Liver (tissue), 9 donors: ENCODE data around the gene EBF3. TPM values are rescaled to one million over a fixed set of nuclear protein-coding genes. Genes with fewer than 3 reads are reported as not detected.

Experiments used
- DNase-seq: peaks from one replicate; pipeline ENCODE4 v3.0.0-alpha.2; 2017; ENCODE audit warnings: low spot score
- H3K27ac ChIP-seq, 2 donors: one replicate each; pipeline ENCODE4 v1.7.0; 2013; ENCODE audit warnings: inconsistent platforms in 2 of 2, low read length in 2 of 2, control low read depth in 1 of 2, low read depth in 1 of 2, mild to moderate bottlenecking in 1 of 2
- H3K27me3 ChIP-seq, 4 donors: one replicate each; pipeline versions ENCODE4 v1.6.1 to v1.7.0; 2013; ENCODE audit warnings: low read length in 3 of 4, inconsistent platforms in 1 of 4, mild to moderate bottlenecking in 1 of 4, moderate library complexity in 1 of 4; ENCODE audit not compliant: control insufficient read depth in 4 of 4, insufficient read depth in 4 of 4
- H3K36me3 ChIP-seq, 4 donors: one replicate each; pipeline versions ENCODE4 v1.6.1 to v1.7.0; 2013; ENCODE audit warnings: low read length in 3 of 4, mild to moderate bottlenecking in 3 of 4, low read depth in 1 of 4, moderate library complexity in 1 of 4; ENCODE audit not compliant: control insufficient read depth in 4 of 4, insufficient read depth in 3 of 4
- H3K4me1 ChIP-seq, 4 donors: one replicate each; pipeline versions ENCODE4 v1.6.1 to v1.7.0; 2013; ENCODE audit warnings: low read length in 3 of 4, mild to moderate bottlenecking in 3 of 4, moderate library complexity in 1 of 4; ENCODE audit not compliant: control insufficient read depth in 4 of 4, insufficient read depth in 4 of 4
- H3K4me3 ChIP-seq, 3 donors: one replicate each; pipeline versions ENCODE4 v1.6.1 to v1.7.0; 2013; ENCODE audit warnings: low read length in 3 of 3, control low read depth in 1 of 3, low read depth in 1 of 3, mild to moderate bottlenecking in 1 of 3
- H3K9ac ChIP-seq, 2 donors: one replicate each; pipeline ENCODE4 v1.7.0; 2013; ENCODE audit warnings: low read length in 2 of 2, mild to moderate bottlenecking in 2 of 2, moderate library complexity in 2 of 2, control low read depth in 1 of 2, low read depth in 1 of 2
- H3K9me3 ChIP-seq, 4 donors: one replicate each; pipeline versions ENCODE4 v1.6.1 to v1.7.0; 2013; ENCODE audit warnings: low read length in 3 of 4; ENCODE audit not compliant: control insufficient read depth in 4 of 4
- CTCF ChIP-seq: fragments of 150-350 bp; IDR thresholded peaks from 2 replicates; pipeline ENCODE4 v1.5.1; 2017; ENCODE audit warnings: improper control_type of control experiment, low read depth, low read length; ENCODE audit not compliant: missing input control
- FOXA1 ChIP-seq: IDR thresholded peaks from 2 replicates; pipeline ENCODE4 v1.6.1; 2016; ENCODE audit warnings: antibody characterized with exemption
- FOXA2 ChIP-seq: IDR thresholded peaks from 2 replicates; pipeline ENCODE4 v1.6.1; 2016; ENCODE audit warnings: antibody characterized with exemption
- GABPA ChIP-seq, 2 donors: IDR thresholded peaks in 1 of 2; conservative IDR thresholded peaks in 1 of 2; 2 replicates each; pipeline ENCODE4 v1.6.1; 2016; ENCODE audit warnings: antibody characterized with exemption in 2 of 2, mild to moderate bottlenecking in 1 of 2, moderate library complexity in 1 of 2
- HNF4A ChIP-seq, 2 donors: conservative IDR thresholded peaks; 2 replicates each; pipeline ENCODE4 v1.6.1; 2016; ENCODE audit warnings: antibody characterized with exemption in 2 of 2, mild to moderate bottlenecking in 2 of 2
- HNF4G ChIP-seq: IDR thresholded peaks from 2 replicates; pipeline ENCODE4 v1.6.1; 2016; ENCODE audit warnings: antibody characterized with exemption
- JUND ChIP-seq, 2 donors: IDR thresholded peaks; 2 replicates each; pipeline ENCODE4 v1.6.1; 2016; ENCODE audit warnings: antibody characterized with exemption in 2 of 2
- NR2F2 ChIP-seq: IDR thresholded peaks from 2 replicates; pipeline ENCODE4 v1.6.1; 2016; ENCODE audit warnings: antibody characterized with exemption
- RAD21 ChIP-seq, 2 donors: IDR thresholded peaks; 2 replicates each; pipeline ENCODE4 v1.6.1; 2016; ENCODE audit warnings: antibody characterized with exemption in 2 of 2, mild to moderate bottlenecking in 2 of 2
- RXRA ChIP-seq, 2 donors: IDR thresholded peaks; 2 replicates each; pipeline ENCODE4 v1.6.1; 2017 to 2018; ENCODE audit warnings: antibody characterized with exemption in 2 of 2, mild to moderate bottlenecking in 1 of 2
- SP1 ChIP-seq: IDR thresholded peaks from 2 replicates; pipeline ENCODE4 v1.6.1; 2018; ENCODE audit warnings: antibody characterized with exemption, mild to moderate bottlenecking
- TAF1 ChIP-seq: conservative IDR thresholded peaks from 2 replicates; pipeline ENCODE4 v1.6.1; 2016; ENCODE audit warnings: antibody characterized with exemption, mild to moderate bottlenecking
- YY1 ChIP-seq: IDR thresholded peaks from 2 replicates; pipeline ENCODE4 v1.6.1; 2016; ENCODE audit warnings: antibody characterized with exemption, mild to moderate bottlenecking
- WGBS: extraction: QIAGEN DNeasy Blood & Tissue Kit; methylation state at CpG from one replicate; pipeline ENCODE4 v1.1.7; 2013; 5-methylcytosine and 5-hydroxymethylcytosine counted together
- polyA plus RNA-seq, 2 donors: library from polyadenylated mRNA; stranded (reverse) in 1 of 2; unstranded in 1 of 2; fragments of 200-250 nt in 1 of 2; fragments of >200 nt in 1 of 2; fragmentation: Nextera tagmentation in 1 of 2; extraction: Ambion mirVana in 1 of 2; gene quantifications; one replicate each; pipeline versions ENCODE4 v1.2.1 to v1.2.3, GENCODE V29; 2013 to 2015
- total RNA-seq, 2 donors: library from RNA; depleted of rRNA; stranded (reverse); fragments of >200 nt; gene quantifications; one replicate each; pipeline ENCODE4 v1.2.3, GENCODE V29; 2014
- TF ChIP-seq, protein P1 (sequence below): IDR thresholded peaks from 2 replicates; pipeline ENCODE4 v1.6.1; 2016; ENCODE audit warnings: antibody characterized with exemption
- TF ChIP-seq, protein P2 (sequence below): IDR thresholded peaks from 2 replicates; pipeline ENCODE4 v1.6.1; 2016; ENCODE audit warnings: antibody characterized with exemption, mild to moderate bottlenecking
- TF ChIP-seq, protein P3 (sequence below): IDR thresholded peaks from 2 replicates; pipeline ENCODE4 v1.6.1; 2016; ENCODE audit warnings: antibody characterized with exemption
- TF ChIP-seq, protein P4 (sequence below): IDR thresholded peaks from 2 replicates; pipeline ENCODE4 v1.6.1; 2016; ENCODE audit warnings: antibody characterized with exemption
- donor health status: healthy.
- donor health status: healthy.
- donor health status: healthy.
- donor health status: healthy.
- donor health status: healthy.

Gene EBF3
- total and polyA plus RNA-seq, 4 donors = 0.02 to 0.08 TPM; not detected in 2

- TF ChIP-seq HNF4G = no peak
- TF ChIP-seq RAD21 (IDR thresholded peaks at IDR 0.05) = no peak
- TF ChIP-seq JUND (IDR thresholded peaks at IDR 0.05) = no peak
- no peak for TF ChIP-seq TAF1
- TF ChIP-seq, protein P1, sequence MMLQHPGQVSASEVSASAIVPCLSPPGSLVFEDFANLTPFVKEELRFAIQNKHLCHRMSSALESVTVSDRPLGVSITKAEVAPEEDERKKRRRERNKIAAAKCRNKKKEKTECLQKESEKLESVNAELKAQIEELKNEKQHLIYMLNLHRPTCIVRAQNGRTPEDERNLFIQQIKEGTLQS = no peak
- no peak for TF ChIP-seq HNF4A (conservative IDR thresholded peaks at IDR 0.05)
- no peak for TF ChIP-seq RXRA (IDR thresholded peaks at IDR 0.05)
- TF ChIP-seq FOXA1 = no peak
- Histone ChIP-seq H3K9me3 (no peaks in the 10 kb centered on the region), H3K9ac (no peak overlapping the region), H3K4me1 (peaks cover 0 to 10% (median 8%) of the 10 kb centered on the region in 4 donors), H3K27me3 (no peaks in the 10 kb centered on the region), H3K27ac (no peak overlapping the region), H3K4me3 (no peak overlapping the region), H3K36me3 (no peaks in the 10 kb centered on the region)
- no peak for DNase-seq
- WGBS = 92% methylated on average over 15 of the region's 15 CpGs
These were observed 114.2 kb downstream of the EBF3 start for GRCh38 chr10:129849853-129850252.

DNA sequence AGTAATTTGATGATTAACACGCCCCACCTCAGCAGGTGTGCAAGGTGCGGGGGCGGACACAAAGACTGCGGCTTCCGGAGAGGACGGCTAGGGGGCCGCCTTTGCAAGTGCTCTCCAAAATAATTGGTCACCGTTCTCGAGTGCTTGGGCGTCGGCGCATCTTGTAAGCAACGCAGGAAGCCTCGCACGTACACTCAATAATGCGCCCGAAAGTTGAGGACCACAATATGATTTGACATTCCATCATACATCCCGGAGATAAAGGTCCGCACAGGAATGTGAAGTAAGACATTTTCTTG is 114.7 kb downstream of the EBF3 start:
- H3K36me3 ChIP-seq = no peaks in the 10 kb centered on the region
- DNase-seq = no peak
- H3K27ac ChIP-seq = no peak overlapping the region
- H3K4me1 ChIP-seq = peaks cover 0 to 10% (median 8%) of the 10 kb centered on the region in 4 donors
- H3K9ac ChIP-seq = no peak overlapping the region
- H3K9me3 ChIP-seq = no peaks in the 10 kb centered on the region
- WGBS = 93% methylated on average over 19 of the region's 19 CpGs
- H3K27me3 ChIP-seq = no peaks in the 10 kb centered on the region
- H3K4me3 ChIP-seq = no peak overlapping the region
- no peak for TF ChIP-seq HNF4A (conservative IDR thresholded peaks at IDR 0.05)
- no peak for TF ChIP-seq GABPA (IDR thresholded peaks at IDR 0.05 in 1 of 2, conservative IDR thresholded peaks at IDR 0.05 in 1 of 2)
- no peak for TF ChIP-seq RAD21 (IDR thresholded peaks at IDR 0.05)
- no peak for TF ChIP-seq CTCF
- TF ChIP-seq, protein P2, sequence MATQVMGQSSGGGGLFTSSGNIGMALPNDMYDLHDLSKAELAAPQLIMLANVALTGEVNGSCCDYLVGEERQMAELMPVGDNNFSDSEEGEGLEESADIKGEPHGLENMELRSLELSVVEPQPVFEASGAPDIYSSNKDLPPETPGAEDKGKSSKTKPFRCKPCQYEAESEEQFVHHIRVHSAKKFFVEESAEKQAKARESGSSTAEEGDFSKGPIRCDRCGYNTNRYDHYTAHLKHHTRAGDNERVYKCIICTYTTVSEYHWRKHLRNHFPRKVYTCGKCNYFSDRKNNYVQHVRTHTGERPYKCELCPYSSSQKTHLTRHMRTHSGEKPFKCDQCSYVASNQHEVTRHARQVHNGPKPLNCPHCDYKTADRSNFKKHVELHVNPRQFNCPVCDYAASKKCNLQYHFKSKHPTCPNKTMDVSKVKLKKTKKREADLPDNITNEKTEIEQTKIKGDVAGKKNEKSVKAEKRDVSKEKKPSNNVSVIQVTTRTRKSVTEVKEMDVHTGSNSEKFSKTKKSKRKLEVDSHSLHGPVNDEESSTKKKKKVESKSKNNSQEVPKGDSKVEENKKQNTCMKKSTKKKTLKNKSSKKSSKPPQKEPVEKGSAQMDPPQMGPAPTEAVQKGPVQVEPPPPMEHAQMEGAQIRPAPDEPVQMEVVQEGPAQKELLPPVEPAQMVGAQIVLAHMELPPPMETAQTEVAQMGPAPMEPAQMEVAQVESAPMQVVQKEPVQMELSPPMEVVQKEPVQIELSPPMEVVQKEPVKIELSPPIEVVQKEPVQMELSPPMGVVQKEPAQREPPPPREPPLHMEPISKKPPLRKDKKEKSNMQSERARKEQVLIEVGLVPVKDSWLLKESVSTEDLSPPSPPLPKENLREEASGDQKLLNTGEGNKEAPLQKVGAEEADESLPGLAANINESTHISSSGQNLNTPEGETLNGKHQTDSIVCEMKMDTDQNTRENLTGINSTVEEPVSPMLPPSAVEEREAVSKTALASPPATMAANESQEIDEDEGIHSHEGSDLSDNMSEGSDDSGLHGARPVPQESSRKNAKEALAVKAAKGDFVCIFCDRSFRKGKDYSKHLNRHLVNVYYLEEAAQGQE = no peak
- no peak for TF ChIP-seq NR2F2
- TF ChIP-seq FOXA2 = no peak
- no peak for TF ChIP-seq YY1
- TF ChIP-seq, protein P3, sequence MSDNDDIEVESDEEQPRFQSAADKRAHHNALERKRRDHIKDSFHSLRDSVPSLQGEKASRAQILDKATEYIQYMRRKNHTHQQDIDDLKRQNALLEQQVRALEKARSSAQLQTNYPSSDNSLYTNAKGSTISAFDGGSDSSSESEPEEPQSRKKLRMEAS = no peak
- TF ChIP-seq, protein P4, sequence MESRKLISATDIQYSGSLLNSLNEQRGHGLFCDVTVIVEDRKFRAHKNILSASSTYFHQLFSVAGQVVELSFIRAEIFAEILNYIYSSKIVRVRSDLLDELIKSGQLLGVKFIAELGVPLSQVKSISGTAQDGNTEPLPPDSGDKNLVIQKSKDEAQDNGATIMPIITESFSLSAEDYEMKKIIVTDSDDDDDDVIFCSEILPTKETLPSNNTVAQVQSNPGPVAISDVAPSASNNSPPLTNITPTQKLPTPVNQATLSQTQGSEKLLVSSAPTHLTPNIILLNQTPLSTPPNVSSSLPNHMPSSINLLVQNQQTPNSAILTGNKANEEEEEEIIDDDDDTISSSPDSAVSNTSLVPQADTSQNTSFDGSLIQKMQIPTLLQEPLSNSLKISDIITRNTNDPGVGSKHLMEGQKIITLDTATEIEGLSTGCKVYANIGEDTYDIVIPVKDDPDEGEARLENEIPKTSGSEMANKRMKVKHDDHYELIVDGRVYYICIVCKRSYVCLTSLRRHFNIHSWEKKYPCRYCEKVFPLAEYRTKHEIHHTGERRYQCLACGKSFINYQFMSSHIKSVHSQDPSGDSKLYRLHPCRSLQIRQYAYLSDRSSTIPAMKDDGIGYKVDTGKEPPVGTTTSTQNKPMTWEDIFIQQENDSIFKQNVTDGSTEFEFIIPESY = no peak
- no peak for TF ChIP-seq SP1
- no peak for TF ChIP-seq HNF4G
